H1 (cell line): ENCODE results near the gene BLCAP.

Experiments
- BACH1 ChIP-seq: IDR thresholded peaks from 2 replicates; pipeline ENCODE4 v1.6.1; 2012; ENCODE audit warnings: low read length, improper control_type of control experiment
- CBX5 ChIP-seq: fragments of 300-800, 300-1000 bp; sonication (generic); IDR thresholded peaks from 2 replicates; pipeline ENCODE4 v1.7.1; 2016; ENCODE audit warnings: antibody characterized with exemption, low read length, low read depth
- CEBPB ChIP-seq: IDR thresholded peaks from 2 replicates; pipeline ENCODE4 v1.6.1; 2012; ENCODE audit warnings: low read depth, low read length
- CHD1 ChIP-seq: IDR thresholded peaks from 2 replicates; pipeline ENCODE4 v1.6.1; 2012; ENCODE audit warnings: low read depth, low read length, improper control_type of control experiment
- CTCF ChIP-seq, 3 experiments: IDR thresholded peaks; 1 replicate in 2 of 3; 2 replicates in 1 of 3; pipeline versions ENCODE4 v1.5.1 to v1.6.1; 2011; ENCODE audit warnings: low read length in 3 of 3, mild to moderate bottlenecking in 3 of 3, inconsistent platforms in 2 of 3, low read depth in 1 of 3, moderate library complexity in 1 of 3; ENCODE audit not compliant: insufficient read depth in 1 of 3; ENCODE audit errors: control extremely low read depth in 1 of 3
- EGR1 ChIP-seq: IDR thresholded peaks from 2 replicates; pipeline ENCODE4 v1.6.1; 2011; ENCODE audit warnings: low read depth, low read length, borderline replicate concordance
- EP300 ChIP-seq, 2 experiments: IDR thresholded peaks; 1 replicate in 1 of 2; 2 replicates in 1 of 2; pipeline ENCODE4 v1.6.1; 2011 to 2012; ENCODE audit warnings: low read depth in 2 of 2, low read length in 2 of 2, mild to moderate bottlenecking in 2 of 2, borderline replicate concordance in 1 of 2, inconsistent platforms in 1 of 2, moderate library complexity in 1 of 2
- GABPA ChIP-seq: IDR thresholded peaks from 2 replicates; pipeline ENCODE4 v1.6.1; 2011; ENCODE audit warnings: mild to moderate bottlenecking, low read length, moderate library complexity, borderline replicate concordance; ENCODE audit not compliant: insufficient read depth
- JUN ChIP-seq: IDR thresholded peaks from 2 replicates; pipeline ENCODE4 v1.6.1; 2011; ENCODE audit warnings: low read depth, mild to moderate bottlenecking, improper control_type of control experiment, low read length
- POLR2AphosphoS5 ChIP-seq: IDR thresholded peaks from 2 replicates; pipeline ENCODE4 v1.6.1; 2011; ENCODE audit warnings: low read depth, low read length
- SUZ12 ChIP-seq: fragments of 200-600 bp; sonication (generic); IDR thresholded peaks from 2 replicates; pipeline ENCODE4 v1.6.1; 2012; ENCODE audit warnings: mild to moderate bottlenecking, inconsistent platforms, low read length, moderate library complexity, mixed read lengths
- TBP ChIP-seq: IDR thresholded peaks from 2 replicates; pipeline ENCODE4 v1.6.1; 2011; ENCODE audit warnings: low read depth, low read length, improper control_type of control experiment
- ZNF274 ChIP-seq: IDR thresholded peaks from 2 replicates; pipeline ENCODE4 v1.7.0; 2012; ENCODE audit warnings: low read length, borderline replicate concordance; ENCODE audit errors: extremely low read depth

DNA sequence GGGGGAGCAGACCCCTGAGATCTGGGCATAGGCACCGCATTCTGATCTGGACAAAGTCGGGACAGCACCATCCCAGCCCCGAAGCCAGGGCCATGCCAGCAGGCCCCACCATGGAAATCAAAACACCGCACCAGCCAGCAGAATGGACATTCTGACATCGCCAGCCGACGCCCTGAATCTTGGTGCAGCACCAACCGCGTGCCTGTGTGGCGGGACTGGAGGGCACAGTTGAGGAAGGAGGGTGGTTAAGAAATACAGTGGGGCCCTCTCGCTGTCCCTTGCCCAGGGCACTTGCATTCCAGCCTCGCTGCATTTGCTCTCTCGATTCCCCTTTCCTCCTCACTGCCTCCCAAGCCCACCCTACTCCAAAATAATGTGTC lies 4.7 kb downstream of the BLCAP start:
- TF ChIP-seq POLR2AphosphoS5 (no peak; the same call in 1 of the 2 replicates), CTCF (IDR thresholded peaks at IDR 0.05; ENCODE audit: control extremely low read depth in 1 of 3, insufficient read depth in 1 of 3, low read depth in 1 of 3, low read length in 3 of 3) (no peak), CHD1 (no peak), SUZ12 (no peak), GABPA (no peak), BACH1 (no peak), CEBPB (no peak), ZNF274 (no peak), EGR1 (no peak), JUN (no peak), TBP (no peak), EP300 (IDR thresholded peaks at IDR 0.05; ENCODE audit: borderline replicate concordance in 1 of 2, low read depth in 2 of 2, low read length in 2 of 2) (no peak), CBX5 (no peak)
